DND-41 (cell line): Measurements from ENCODE around the gene LAMA2.

Source experiments
- ATAC-seq: fragments of 200-7000 bp; cut with Tn5 transposase; 3 replicates; pipeline ENCODE4 v1.9.1; 2021; ENCODE audit warnings: low read depth; ENCODE audit not compliant: insufficient read depth
- DNase-seq: peaks from one replicate; pipeline ENCODE4 v3.0.0-alpha.2; 2020
- H2AFZ ChIP-seq: 2 replicates; pipeline ENCODE4 v1.6.0; 2012; ENCODE audit warnings: low read depth, low read length
- H3K27ac ChIP-seq: 2 replicates; pipeline ENCODE4 v1.5.1; 2012; ENCODE audit warnings: low read length, inconsistent platforms
- H3K27me3 ChIP-seq: fragments of 200-600 bp; sonication (generic); 2 replicates; pipeline ENCODE4 v1.6.0; 2012; ENCODE audit warnings: low read length, mild to moderate bottlenecking, inconsistent platforms; ENCODE audit not compliant: insufficient read depth, poor library complexity
- H3K36me3 ChIP-seq: 2 replicates; pipeline ENCODE4 v1.5.1; 2012; ENCODE audit warnings: low read length, inconsistent platforms; ENCODE audit not compliant: insufficient read depth
- H3K4me1 ChIP-seq: 2 replicates; pipeline ENCODE4 v1.5.1; 2012; ENCODE audit warnings: mild to moderate bottlenecking, low read length; ENCODE audit not compliant: insufficient read depth
- H3K4me2 ChIP-seq: 2 replicates; pipeline ENCODE4 v1.6.0; 2012; ENCODE audit warnings: mild to moderate bottlenecking, moderate library complexity, low read length, inconsistent platforms; ENCODE audit not compliant: insufficient read depth
- H3K4me3 ChIP-seq, 2 experiments: fragments of 200-600 bp in 1 of 2; shearing (Covaris generic) in 1 of 2; 2 replicates each; pipeline ENCODE4 v1.5.1; 2012 to 2016; ENCODE audit warnings: inconsistent platforms in 2 of 2, low read length in 2 of 2, mild to moderate bottlenecking in 2 of 2, low read depth in 1 of 2, moderate library complexity in 1 of 2
- H3K79me2 ChIP-seq: 2 replicates; pipeline ENCODE4 v1.6.0; 2012; ENCODE audit warnings: low read length, inconsistent platforms; ENCODE audit not compliant: insufficient read depth
- H3K9ac ChIP-seq: 2 replicates; pipeline ENCODE4 v1.6.0; 2012; ENCODE audit warnings: low read depth, mild to moderate bottlenecking, inconsistent platforms, low read length, moderate library complexity
- H3K9me3 ChIP-seq: 2 replicates; pipeline ENCODE4 v1.5.1; 2012; ENCODE audit warnings: low read length, moderate library complexity, mild to moderate bottlenecking, inconsistent platforms; ENCODE audit not compliant: insufficient read depth, severe bottlenecking
- H4K20me1 ChIP-seq: 2 replicates; pipeline ENCODE4 v1.6.0; 2012; ENCODE audit warnings: low read length; ENCODE audit not compliant: insufficient read depth
- CTCF ChIP-seq: IDR thresholded peaks from 2 replicates; pipeline ENCODE4 v1.5.1; 2012; ENCODE audit warnings: borderline replicate concordance, low read length, moderate library complexity, mild to moderate bottlenecking; ENCODE audit not compliant: poor library complexity, severe bottlenecking; ENCODE audit errors: extremely low read depth
- EZH2 ChIP-seq: IDR thresholded peaks from 3 replicates; pipeline ENCODE4 v1.6.1; 2012; ENCODE audit warnings: borderline replicate concordance, low read depth, mild to moderate bottlenecking, moderate library complexity, low read length, inconsistent platforms; ENCODE audit not compliant: severe bottlenecking

The LAMA2 gene

GRCh38 chr6:129342796-129343195 lies 459.9 kb downstream of the LAMA2 start:
- no peak for ATAC-seq
- H4K20me1 ChIP-seq, result no peaks in the 10 kb centered on the region
- TF ChIP-seq CTCF, result no peak
- no peak for TF ChIP-seq EZH2
- no peak overlapping the region for H3K4me2 ChIP-seq
- no peaks in the 10 kb centered on the region for H3K27me3 ChIP-seq
- H3K4me3 ChIP-seq, result no peak overlapping the region
- H3K9me3 ChIP-seq, result no peaks in the 10 kb centered on the region
- no peak overlapping the region for H3K27ac ChIP-seq
- no peaks in the 10 kb centered on the region for H3K79me2 ChIP-seq
- H3K4me1 ChIP-seq, result no peaks in the 10 kb centered on the region
- no peak overlapping the region for H2AFZ ChIP-seq
- H3K36me3 ChIP-seq, result no peaks in the 10 kb centered on the region
- no peak overlapping the region for H3K9ac ChIP-seq
- DNase-seq, result no peak

GRCh38 chr6:129344379-129344778 lies 461.4 kb downstream of the LAMA2 start:
- H3K27ac ChIP-seq, result no peak overlapping the region
- no peak overlapping the region for H3K4me2 ChIP-seq
- no peak overlapping the region for H3K4me3 ChIP-seq
- no peaks in the 10 kb centered on the region for H4K20me1 ChIP-seq
- TF ChIP-seq CTCF (no peak), EZH2 (no peak)
- no peaks in the 10 kb centered on the region for H3K4me1 ChIP-seq
- DNase-seq (no peak), ATAC-seq (no peak)
- no peaks in the 10 kb centered on the region for H3K79me2 ChIP-seq
- H2AFZ ChIP-seq, result no peak overlapping the region
- H3K36me3 ChIP-seq, result no peaks in the 10 kb centered on the region
- no peaks in the 10 kb centered on the region for H3K9me3 ChIP-seq
- no peaks in the 10 kb centered on the region for H3K27me3 ChIP-seq
- no peak overlapping the region for H3K9ac ChIP-seq

- ATAC-seq (no peak), DNase-seq (no peak)
- Histone ChIP-seq H4K20me1 (no peaks in the 10 kb centered on the region), H3K27me3 (no peaks in the 10 kb centered on the region), H3K36me3 (no peaks in the 10 kb centered on the region), H3K4me3 (no peak overlapping the region), H2AFZ (no peak overlapping the region), H3K9ac (no peak overlapping the region), H3K27ac (no peak overlapping the region), H3K9me3 (no peaks in the 10 kb centered on the region), H3K79me2 (no peaks in the 10 kb centered on the region), H3K4me2 (no peak overlapping the region), H3K4me1 (no peaks in the 10 kb centered on the region)
- TF ChIP-seq EZH2 (no peak), CTCF (no peak)
Observed at GRCh38 chr6:129345890-129346289, 463.0 kb downstream of the LAMA2 start.

- Histone ChIP-seq H2AFZ (no peak overlapping the region), H3K9me3 (no peaks in the 10 kb centered on the region), H3K27ac (no peak overlapping the region), H3K4me1 (no peaks in the 10 kb centered on the region), H3K79me2 (no peaks in the 10 kb centered on the region), H3K4me3 (no peak overlapping the region), H3K9ac (no peak overlapping the region), H3K4me2 (no peak overlapping the region), H4K20me1 (no peaks in the 10 kb centered on the region), H3K27me3 (no peaks in the 10 kb centered on the region), H3K36me3 (no peaks in the 10 kb centered on the region)
- no peak for DNase-seq
- no peak for ATAC-seq
- no peak for TF ChIP-seq CTCF
- TF ChIP-seq EZH2, result no peak
Observed at GRCh38 chr6:129346964-129347363, 464.0 kb downstream of the LAMA2 start.
